HepG2 (cell line): ENCODE data around the gene TRAP1.

Source experiments
- EZH2 ChIP-seq: conservative IDR thresholded peaks from 2 replicates; pipeline ENCODE4 v1.6.1; 2012; ENCODE audit warnings: mild to moderate bottlenecking, low read depth, low read length, moderate library complexity
- HDAC2 ChIP-seq: sonication (generic); formaldehyde crosslinking; IDR thresholded peaks from 2 replicates; pipeline ENCODE4 v1.4.0; 2020; ENCODE audit warnings: missing genetic modification reagents
- SRSF4 ChIP-seq: fragments of 200-400 bp; formaldehyde crosslinking; IDR thresholded peaks from one replicate; pipeline ENCODE4 v1.6.1; 2018; ENCODE audit warnings: mild to moderate bottlenecking, low read depth, low read length, moderate library complexity; ENCODE audit not compliant: poor library complexity, severe bottlenecking
- ZNF580 ChIP-seq: IDR thresholded peaks from 2 replicates; pipeline ENCODE4 v1.6.1; 2016; ENCODE audit warnings: low read depth, borderline replicate concordance
- TF ChIP-seq, protein P1 (sequence below): sonication (generic); formaldehyde crosslinking; IDR thresholded peaks from 2 replicates; pipeline ENCODE4 v1.5.1; 2020; ENCODE audit warnings: mild to moderate bottlenecking, missing genetic modification reagents, moderate library complexity

GRCh38 chr16:3690980-3691720, 26.2 kb downstream of the TRAP1 start:
- TF ChIP-seq SRSF4 = no peak
- TF ChIP-seq, protein P1, sequence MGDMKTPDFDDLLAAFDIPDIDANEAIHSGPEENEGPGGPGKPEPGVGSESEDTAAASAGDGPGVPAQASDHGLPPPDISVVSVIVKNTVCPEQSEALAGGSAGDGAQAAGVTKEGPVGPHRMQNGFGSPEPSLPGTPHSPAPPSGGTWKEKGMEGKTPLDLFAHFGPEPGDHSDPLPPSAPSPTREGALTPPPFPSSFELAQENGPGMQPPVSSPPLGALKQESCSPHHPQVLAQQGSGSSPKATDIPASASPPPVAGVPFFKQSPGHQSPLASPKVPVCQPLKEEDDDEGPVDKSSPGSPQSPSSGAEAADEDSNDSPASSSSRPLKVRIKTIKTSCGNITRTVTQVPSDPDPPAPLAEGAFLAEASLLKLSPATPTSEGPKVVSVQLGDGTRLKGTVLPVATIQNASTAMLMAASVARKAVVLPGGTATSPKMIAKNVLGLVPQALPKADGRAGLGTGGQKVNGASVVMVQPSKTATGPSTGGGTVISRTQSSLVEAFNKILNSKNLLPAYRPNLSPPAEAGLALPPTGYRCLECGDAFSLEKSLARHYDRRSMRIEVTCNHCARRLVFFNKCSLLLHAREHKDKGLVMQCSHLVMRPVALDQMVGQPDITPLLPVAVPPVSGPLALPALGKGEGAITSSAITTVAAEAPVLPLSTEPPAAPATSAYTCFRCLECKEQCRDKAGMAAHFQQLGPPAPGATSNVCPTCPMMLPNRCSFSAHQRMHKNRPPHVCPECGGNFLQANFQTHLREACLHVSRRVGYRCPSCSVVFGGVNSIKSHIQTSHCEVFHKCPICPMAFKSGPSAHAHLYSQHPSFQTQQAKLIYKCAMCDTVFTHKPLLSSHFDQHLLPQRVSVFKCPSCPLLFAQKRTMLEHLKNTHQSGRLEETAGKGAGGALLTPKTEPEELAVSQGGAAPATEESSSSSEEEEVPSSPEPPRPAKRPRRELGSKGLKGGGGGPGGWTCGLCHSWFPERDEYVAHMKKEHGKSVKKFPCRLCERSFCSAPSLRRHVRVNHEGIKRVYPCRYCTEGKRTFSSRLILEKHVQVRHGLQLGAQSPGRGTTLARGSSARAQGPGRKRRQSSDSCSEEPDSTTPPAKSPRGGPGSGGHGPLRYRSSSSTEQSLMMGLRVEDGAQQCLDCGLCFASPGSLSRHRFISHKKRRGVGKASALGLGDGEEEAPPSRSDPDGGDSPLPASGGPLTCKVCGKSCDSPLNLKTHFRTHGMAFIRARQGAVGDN (CRISPR knock-in tag) = no peak
- TF ChIP-seq HDAC2 (CRISPR knock-in tag) = no peak
- TF ChIP-seq EZH2 = no peak
- TF ChIP-seq ZNF580 (CRISPR knock-in tag) = no peak
